Gastrocnemius medialis (tissue), 4 donors: ENCODE measurements around the gene SVOP.

ENCODE experiments used
- CTCF ChIP-seq, 5 experiments: fragments of 450-650 bp in 3 of 5; fragments of 200-600 bp in 2 of 5; sonication (generic) in 2 of 5; IDR thresholded peaks in 4 of 5; conservative IDR thresholded peaks in 1 of 5; 1 replicate in 4 of 5; 2 replicates in 1 of 5; pipeline ENCODE4 v1.5.1; 2016 to 2019; ENCODE audit warnings: antibody characterized with exemption in 5 of 5, mild to moderate bottlenecking in 3 of 5, moderate library complexity in 3 of 5
- POLR2A ChIP-seq, 2 donors: fragments of 450-650 bp; IDR thresholded peaks; one replicate each; pipeline ENCODE4 v1.6.1; 2017; ENCODE audit warnings: antibody characterized with exemption in 2 of 2, mild to moderate bottlenecking in 2 of 2, moderate library complexity in 2 of 2

- no peak for TF ChIP-seq CTCF (IDR thresholded peaks at IDR 0.05 in 4 of 5, conservative IDR thresholded peaks at IDR 0.05 in 1 of 5)
- no peak for TF ChIP-seq POLR2A (IDR thresholded peaks at IDR 0.05)
Measured at GRCh38 chr12:108977360-108977759, 43.5 kb downstream of the SVOP start.
